GM18502 (cell line): Measurements from ENCODE around the gene TEKT3.

Experiments used
- ATAC-seq: cut with Tn5 transposase; IDR thresholded peaks from one replicate; pipeline ENCODE4 v1.9.1; 2021; ENCODE audit warnings: mild to moderate bottlenecking; ENCODE audit not compliant: unreplicated experiment, poor library complexity

TEKT3 gene

GRCh38 chr17:15351478-15351840 lies 10.1 kb upstream of the TEKT3 start:
- no peak for ATAC-seq

GRCh38 chr17:15350777-15351477 lies 9.5 kb upstream of the TEKT3 start:
- ATAC-seq = no peak

- ATAC-seq = no peak
Measured at GRCh38 chr17:15349119-15349518, 7.7 kb upstream of the TEKT3 start.

GRCh38 chr17:15348021-15348420 lies 6.6 kb upstream of the TEKT3 start:
- ATAC-seq = no peak

DNA sequence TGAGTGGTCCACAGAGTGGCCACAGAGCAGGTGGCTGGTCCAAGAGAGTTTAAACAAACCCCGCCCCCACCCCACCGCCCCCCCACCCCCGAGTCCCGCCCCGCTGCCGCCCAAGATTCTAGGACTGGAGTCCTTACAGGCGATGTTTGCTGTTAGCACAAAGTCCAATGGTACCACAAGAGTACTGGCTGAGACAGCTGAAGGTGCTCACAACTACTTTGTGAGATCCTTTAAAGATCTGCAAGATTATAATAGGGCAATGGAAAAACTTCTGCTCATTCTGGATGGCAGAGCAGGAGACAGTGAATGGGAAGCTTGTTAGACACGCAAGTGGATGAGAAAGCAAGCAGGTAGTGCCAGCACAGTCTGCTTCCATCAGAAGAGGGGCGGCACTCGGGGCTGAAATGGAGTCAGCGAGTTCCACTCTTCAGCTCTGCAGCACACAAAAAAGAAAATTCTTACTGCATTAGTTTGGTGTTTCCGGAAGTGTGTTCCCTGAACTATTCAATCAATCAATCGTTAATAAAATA lies 4.7 kb upstream of the TEKT3 start:
- no peak for ATAC-seq

- no peak for ATAC-seq
Measured at GRCh38 chr17:15343749-15344148, 2.4 kb upstream of the TEKT3 start.

DNA sequence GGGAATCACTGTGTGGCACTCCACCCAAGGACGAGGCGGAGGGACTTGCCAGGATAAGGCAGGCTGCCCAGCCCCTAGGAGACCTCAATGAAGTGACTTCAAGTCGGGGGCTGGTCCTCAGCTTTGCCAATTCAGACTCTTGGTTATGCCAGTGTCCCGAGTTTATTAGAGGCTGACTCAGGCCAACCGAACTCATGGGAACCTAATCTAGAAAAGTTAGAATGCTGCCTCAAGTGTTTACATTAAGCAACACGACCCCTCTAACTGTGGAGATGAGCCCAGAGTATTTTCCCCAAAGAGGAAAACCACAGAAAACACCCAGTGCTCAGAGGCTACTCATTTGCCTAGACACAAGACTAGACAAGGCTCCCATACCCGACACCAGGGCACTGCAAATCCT lies 1.1 kb upstream of the TEKT3 start:
- ATAC-seq = no peak

DNA sequence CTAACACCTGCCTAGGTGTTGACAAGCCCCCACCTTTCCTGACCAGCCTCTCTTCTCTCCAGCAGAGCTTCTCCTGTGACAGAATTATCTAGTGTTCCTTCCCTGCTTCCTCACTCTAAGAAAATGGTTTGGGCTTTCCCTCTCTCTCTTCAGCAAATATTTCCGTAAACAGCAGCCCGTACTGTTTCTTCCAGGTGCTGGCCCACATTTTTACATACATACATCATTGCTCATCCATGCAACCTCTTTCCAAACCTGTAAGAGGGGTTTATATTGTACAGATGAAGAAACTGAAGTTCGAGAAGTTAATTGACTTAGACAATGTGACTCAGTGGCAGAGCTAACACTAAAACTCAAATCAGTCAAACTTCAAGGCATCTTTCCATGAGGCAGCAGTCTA lies 569 bp upstream of the TEKT3 start:
- ATAC-seq = no peak

- ATAC-seq = no peak
Measured at GRCh38 chr17:15340966-15341365, 431 bp downstream of the TEKT3 start.

DNA sequence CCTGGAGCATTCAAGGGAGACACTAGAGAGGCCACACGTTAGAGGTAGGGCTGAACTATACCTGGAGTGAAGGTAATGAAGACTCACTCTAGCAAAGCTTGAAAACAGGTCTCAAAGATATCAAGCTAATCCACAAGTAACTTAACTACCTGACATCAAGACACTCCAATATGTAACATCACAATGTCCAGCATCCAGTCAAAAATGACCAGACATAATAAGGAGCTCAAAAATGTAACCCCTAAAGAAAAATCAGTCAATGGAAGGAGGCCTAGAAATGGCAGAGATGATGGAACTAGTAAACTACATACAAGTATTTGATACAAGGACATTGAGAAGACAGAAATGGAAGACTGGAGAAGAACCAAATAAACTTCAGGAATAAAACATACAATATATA lies 6.0 kb downstream of the TEKT3 start:
- no peak for ATAC-seq

- no peak for ATAC-seq
Measured at GRCh38 chr17:15334266-15334665, 7.1 kb downstream of the TEKT3 start.

DNA sequence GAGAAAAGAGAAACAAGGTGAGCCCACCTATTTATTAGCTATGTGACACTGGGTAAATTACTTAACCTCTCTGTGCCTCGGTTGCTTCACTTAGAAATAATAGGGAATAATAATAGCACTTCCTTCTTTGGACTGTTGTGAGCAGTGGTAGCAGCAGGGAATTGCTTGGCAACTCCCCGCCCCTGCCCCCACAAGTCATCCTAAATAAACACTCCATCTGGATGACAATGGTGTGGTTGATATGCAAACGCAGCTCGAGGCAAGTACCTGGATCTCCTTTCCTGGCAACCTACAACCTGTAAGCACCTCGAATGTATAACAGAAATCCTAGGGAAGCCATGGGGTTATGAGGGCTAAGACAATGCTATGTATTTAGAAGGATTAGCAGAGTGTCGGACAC lies 9.1 kb downstream of the TEKT3 start:
- ATAC-seq = no peak

DNA sequence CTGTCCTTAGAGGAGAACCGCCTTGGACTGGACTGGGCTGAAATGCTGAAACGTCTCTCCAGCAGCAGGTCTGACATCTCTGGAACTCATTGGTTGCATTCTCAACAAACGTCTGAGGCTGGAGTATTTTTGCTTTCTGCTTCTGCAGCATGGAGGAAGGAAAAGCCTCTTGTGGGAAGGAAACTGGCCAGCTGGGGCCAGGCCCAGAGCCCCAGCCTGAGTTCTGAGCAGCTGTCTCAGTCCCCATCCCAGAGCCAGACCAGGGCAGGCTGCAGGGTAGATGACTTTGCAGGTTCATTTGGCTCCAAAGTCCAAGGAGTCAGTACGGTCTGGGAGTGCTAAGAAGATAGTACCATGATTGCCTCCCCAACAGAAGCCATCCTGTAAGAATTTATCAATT lies 18.3 kb downstream of the TEKT3 start:
- ATAC-seq = no peak

GRCh38 chr17:15321556-15322251 lies 19.7 kb downstream of the TEKT3 start:
- no peak for ATAC-seq

DNA sequence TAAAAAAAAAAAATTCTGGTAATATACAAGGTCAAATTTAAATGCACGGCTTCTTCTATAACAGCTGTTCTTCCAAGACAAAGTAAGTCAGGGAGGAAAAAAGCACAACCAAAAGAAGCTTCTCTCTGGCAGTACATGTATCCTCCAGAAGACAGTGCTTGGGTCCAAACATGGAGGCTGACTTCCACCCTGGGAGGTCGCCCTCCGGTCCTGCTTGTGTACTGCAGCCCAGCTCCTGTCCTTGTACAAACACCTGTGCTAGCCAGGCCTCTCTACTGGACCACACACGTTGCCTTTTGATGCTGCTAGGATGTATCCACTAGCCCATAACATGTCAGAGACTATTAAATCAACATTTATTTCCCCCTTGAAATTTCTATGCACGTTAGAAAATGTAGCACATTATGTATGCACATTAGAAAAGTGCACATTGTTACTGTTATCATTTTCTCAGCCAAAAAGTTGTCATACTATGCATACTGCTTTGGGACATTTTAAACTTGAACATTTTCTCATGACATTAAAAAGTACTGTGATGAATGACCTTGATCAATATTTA lies 21.9 kb downstream of the TEKT3 start:
- no peak for ATAC-seq

- ATAC-seq = no peak
Measured at GRCh38 chr17:15311996-15312395, 29.4 kb downstream of the TEKT3 start.

- no peak for ATAC-seq
Measured at GRCh38 chr17:15309793-15310192, 31.6 kb downstream of the TEKT3 start.

- ATAC-seq = no peak
Measured at GRCh38 chr17:15309236-15309635, 32.2 kb downstream of the TEKT3 start.

GRCh38 chr17:15308758-15309157 lies 32.6 kb downstream of the TEKT3 start:
- ATAC-seq = no peak

GRCh38 chr17:15307710-15308111 lies 33.7 kb downstream of the TEKT3 start:
- ATAC-seq = no peak

DNA sequence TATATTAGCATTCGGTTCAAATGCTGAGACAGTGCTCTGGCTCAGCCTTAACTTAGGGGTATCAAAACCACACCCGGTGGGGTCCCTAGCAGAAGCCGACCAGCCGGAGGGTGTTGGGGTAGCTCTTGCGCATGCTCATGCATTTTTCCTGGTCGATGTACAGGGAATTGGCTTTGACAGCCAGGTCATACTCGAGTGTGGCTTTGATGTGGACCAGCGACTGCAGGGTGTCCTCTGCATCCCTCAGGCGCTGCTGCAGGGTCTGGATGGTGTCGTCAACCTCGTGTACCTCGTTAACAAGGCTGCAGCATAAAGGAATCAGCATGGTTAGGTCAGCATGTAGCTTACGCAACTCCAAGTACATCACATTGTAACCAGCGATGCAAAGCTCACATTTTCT lies 37.5 kb downstream of the TEKT3 start:
- ATAC-seq = no peak

- ATAC-seq = no peak
Measured at GRCh38 chr17:15303268-15303667, 38.1 kb downstream of the TEKT3 start.
